Measurements from ENCODE around the gene ANAPC4. TPM values are rescaled to one million over a fixed set of nuclear protein-coding genes. Genes with fewer than 3 reads are reported as not detected.

Gene ANAPC4
- total RNA-seq, 2 donors from 2014 or later = 25.7 to 33.9 TPM

GRCh38 chr4:25405453-25405852 lies 28.4 kb downstream of the ANAPC4 start:
- no peak for TF ChIP-seq CTCF (IDR thresholded peaks at IDR 0.05)
- Histone ChIP-seq H3K27ac (no peak overlapping the region), H3K4me1 (no peaks in the 10 kb centered on the region), H3K27me3 (no peaks in the 10 kb centered on the region), H3K36me3 (replicated peaks in 1 of 2; ENCODE audit: insufficient read depth in 1 of 2, low read depth in 2 of 2) (peaks cover 9 to 21% of the 10 kb centered on the region in 2 donors), H3K4me3 (no peak overlapping the region), H3K9me3 (no peaks in the 10 kb centered on the region)
- ATAC-seq (no peak), DNase-seq (no peak)
- WGBS, 2 donors = 66% methylated on average over 2 of the region's 2 CpGs
- intact Hi-C loops (cut with DNase I) = no loop called here

GRCh38 chr4:25406081-25406692 lies 29.1 kb downstream of the ANAPC4 start:
- 90 to 92% methylated on average over 5 of the region's 5 CpGs for WGBS, 2 donors

GRCh38 chr4:25410820-25411529 lies 33.9 kb downstream of the ANAPC4 start:
- ATAC-seq = no peak
- no peaks in the 10 kb centered on the region for H3K27me3 ChIP-seq
- peaks cover 7% of the 10 kb centered on the region for H3K4me1 ChIP-seq
- DNase-seq = no peak
- TF ChIP-seq POLR2A (IDR thresholded peaks at IDR 0.05) (no peak), CTCF (IDR thresholded peaks at IDR 0.05) (no peak)
- peaks cover 4 to 18% of the 10 kb centered on the region in 2 donors for H3K36me3 ChIP-seq (replicated peaks in 1 of 2; ENCODE audit: insufficient read depth in 1 of 2, low read depth in 2 of 2)
- no peak overlapping the region for H3K4me3 ChIP-seq
- intact Hi-C loops (cut with DNase I) = no loop called here
- H3K9me3 ChIP-seq = no peaks in the 10 kb centered on the region
- 42 to 50% methylated on average over 4 of the region's 4 CpGs for WGBS, 2 donors
- no peak overlapping the region for H3K27ac ChIP-seq

More at GRCh38 chr4:25406081-25406692, 29.1 kb downstream of the ANAPC4 start:
- ATAC-seq (no peak), DNase-seq (no peak)
- H3K36me3 ChIP-seq (replicated peaks in 1 of 2; ENCODE audit: insufficient read depth in 1 of 2, low read depth in 2 of 2) = peaks cover 9 to 20% of the 10 kb centered on the region in 2 donors
- no peaks in the 10 kb centered on the region for H3K27me3 ChIP-seq
- intact Hi-C loops (cut with DNase I) = no loop called here
- H3K4me1 ChIP-seq = peaks cover 5% of the 10 kb centered on the region
- TF ChIP-seq CTCF (IDR thresholded peaks at IDR 0.05) = no peak
- no peak for TF ChIP-seq POLR2A (IDR thresholded peaks at IDR 0.05)
- no peak overlapping the region for H3K4me3 ChIP-seq
- H3K27ac ChIP-seq = no peak overlapping the region
- no peaks in the 10 kb centered on the region for H3K9me3 ChIP-seq

DNA sequence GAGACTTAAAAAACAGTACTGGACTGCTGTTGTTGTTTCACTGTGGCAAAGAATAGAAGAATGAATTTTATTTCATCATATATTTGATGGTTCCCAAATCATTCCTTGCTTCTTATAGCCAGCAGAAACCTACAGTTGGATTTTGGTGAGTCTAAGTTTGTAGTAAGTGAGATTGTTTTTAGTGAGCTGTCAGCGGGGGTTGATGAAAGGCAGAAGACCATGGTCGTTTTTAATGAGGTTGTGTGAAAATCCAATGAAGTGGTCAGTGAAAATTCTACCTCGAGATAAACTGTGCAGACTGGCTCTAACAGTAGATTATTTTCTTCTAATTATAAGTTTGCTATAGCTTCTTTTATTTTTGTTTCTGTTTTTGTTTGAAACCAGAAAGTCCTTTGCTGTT lies 36.2 kb downstream of the ANAPC4 start:
- WGBS, 2 donors = 70 to 83% methylated on average over 3 of the region's 3 CpGs
- Histone ChIP-seq H3K9me3 (no peaks in the 10 kb centered on the region), H3K4me3 (no peak overlapping the region), H3K4me1 (peaks cover 7% of the 10 kb centered on the region), H3K36me3 (replicated peaks in 1 of 2; ENCODE audit: insufficient read depth in 1 of 2, low read depth in 2 of 2) (peaks cover 4 to 17% of the 10 kb centered on the region in 2 donors), H3K27me3 (no peaks in the 10 kb centered on the region), H3K27ac (no peak overlapping the region)
- ATAC-seq (no peak), DNase-seq (no peak)
- intact Hi-C loops (cut with DNase I) = no loop called here
- TF ChIP-seq POLR2A (IDR thresholded peaks at IDR 0.05) = no peak
- no peak for TF ChIP-seq CTCF (IDR thresholded peaks at IDR 0.05)
